ENCODE measurements around the gene ALDH1B1.

DNA sequence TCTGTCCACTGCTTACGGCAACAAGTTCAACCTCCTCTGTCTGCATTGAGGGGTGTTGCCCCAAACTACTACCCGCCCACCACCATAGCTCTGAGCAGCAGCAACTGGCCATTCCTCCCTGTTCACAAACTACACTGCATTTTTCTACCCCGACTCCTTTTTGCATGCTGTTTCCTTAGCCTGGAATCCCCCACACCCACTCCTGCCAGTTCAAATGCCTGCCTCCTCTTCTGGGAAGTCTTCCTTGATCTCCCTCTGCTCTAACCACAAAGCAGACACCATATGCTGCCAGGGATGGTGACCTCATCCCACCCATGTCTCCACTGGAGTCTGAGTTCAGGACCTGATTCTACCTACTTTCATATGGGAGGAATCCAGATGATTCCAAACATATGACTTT lies 13.3 kb downstream of the ALDH1B1 start:
- TF ChIP-seq, protein P1, sequence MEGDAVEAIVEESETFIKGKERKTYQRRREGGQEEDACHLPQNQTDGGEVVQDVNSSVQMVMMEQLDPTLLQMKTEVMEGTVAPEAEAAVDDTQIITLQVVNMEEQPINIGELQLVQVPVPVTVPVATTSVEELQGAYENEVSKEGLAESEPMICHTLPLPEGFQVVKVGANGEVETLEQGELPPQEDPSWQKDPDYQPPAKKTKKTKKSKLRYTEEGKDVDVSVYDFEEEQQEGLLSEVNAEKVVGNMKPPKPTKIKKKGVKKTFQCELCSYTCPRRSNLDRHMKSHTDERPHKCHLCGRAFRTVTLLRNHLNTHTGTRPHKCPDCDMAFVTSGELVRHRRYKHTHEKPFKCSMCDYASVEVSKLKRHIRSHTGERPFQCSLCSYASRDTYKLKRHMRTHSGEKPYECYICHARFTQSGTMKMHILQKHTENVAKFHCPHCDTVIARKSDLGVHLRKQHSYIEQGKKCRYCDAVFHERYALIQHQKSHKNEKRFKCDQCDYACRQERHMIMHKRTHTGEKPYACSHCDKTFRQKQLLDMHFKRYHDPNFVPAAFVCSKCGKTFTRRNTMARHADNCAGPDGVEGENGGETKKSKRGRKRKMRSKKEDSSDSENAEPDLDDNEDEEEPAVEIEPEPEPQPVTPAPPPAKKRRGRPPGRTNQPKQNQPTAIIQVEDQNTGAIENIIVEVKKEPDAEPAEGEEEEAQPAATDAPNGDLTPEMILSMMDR (IDR thresholded peaks at IDR 0.05), result no peak
- TF ChIP-seq POLR2A (IDR thresholded peaks at IDR 0.05), result no peak
